ENCODE measurements around the gene BHMT2.

Gene BHMT2

DNA sequence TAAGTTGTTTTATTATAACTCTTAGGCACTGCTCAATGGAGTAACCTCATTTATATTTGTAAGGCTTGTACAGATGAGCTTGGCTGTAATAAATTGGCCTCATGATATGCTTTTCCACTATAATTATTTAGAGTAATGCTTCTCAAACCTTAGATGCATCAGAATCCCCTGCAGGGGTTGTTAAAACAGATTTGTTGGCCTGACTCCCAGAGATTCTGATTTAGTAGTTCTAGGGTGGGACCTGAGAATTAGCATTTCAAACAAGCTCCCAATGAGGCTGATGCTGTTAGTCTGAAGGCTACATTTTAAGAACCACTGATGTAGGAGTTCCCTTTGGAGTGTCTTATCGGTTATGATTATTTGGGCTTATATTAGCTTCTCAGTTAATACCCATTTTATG is 46.2 kb upstream of the BHMT2 start:
- ATAC-seq (ENCODE audit: low read depth) (no peak), DNase-seq (ENCODE audit: low spot score) (no peak)
- Histone ChIP-seq H3K36me3 (ENCODE audit: low read depth) (no peaks in the 10 kb centered on the region), H3K27ac (ENCODE audit: poor library complexity, severe bottlenecking) (no peak overlapping the region), H3K27me3 (ENCODE audit: insufficient read depth, poor library complexity, severe bottlenecking) (no peaks in the 10 kb centered on the region), H3K9me3 (ENCODE audit: severe bottlenecking) (no peaks in the 10 kb centered on the region), H3K4me3 (ENCODE audit: severe bottlenecking) (no peak overlapping the region), H3K4me1 (ENCODE audit: insufficient read depth, poor library complexity, severe bottlenecking) (no peaks in the 10 kb centered on the region)
- TF ChIP-seq, protein P1, sequence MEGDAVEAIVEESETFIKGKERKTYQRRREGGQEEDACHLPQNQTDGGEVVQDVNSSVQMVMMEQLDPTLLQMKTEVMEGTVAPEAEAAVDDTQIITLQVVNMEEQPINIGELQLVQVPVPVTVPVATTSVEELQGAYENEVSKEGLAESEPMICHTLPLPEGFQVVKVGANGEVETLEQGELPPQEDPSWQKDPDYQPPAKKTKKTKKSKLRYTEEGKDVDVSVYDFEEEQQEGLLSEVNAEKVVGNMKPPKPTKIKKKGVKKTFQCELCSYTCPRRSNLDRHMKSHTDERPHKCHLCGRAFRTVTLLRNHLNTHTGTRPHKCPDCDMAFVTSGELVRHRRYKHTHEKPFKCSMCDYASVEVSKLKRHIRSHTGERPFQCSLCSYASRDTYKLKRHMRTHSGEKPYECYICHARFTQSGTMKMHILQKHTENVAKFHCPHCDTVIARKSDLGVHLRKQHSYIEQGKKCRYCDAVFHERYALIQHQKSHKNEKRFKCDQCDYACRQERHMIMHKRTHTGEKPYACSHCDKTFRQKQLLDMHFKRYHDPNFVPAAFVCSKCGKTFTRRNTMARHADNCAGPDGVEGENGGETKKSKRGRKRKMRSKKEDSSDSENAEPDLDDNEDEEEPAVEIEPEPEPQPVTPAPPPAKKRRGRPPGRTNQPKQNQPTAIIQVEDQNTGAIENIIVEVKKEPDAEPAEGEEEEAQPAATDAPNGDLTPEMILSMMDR (IDR thresholded peaks at IDR 0.05; ENCODE audit: poor library complexity, severe bottlenecking): no peak

DNA sequence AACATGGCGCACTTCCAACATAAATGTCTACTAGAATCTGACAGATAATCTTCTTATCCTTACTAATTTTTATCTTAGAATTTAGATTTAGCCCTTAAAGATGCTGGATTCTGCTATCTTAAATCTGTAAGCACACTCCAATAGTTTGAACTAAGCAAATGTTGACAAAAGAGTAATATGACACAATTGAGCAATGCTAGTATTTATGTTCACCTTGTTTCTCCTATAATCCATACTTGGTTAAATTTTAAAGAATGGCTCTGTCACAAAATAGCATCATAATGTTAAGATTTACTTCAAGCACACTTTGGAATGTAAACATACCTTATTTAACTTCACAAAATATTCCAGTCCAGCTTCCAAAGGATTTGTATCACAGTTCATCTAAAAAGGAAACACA is 45.6 kb upstream of the BHMT2 start:
- ATAC-seq (ENCODE audit: low read depth) (no peak), DNase-seq (ENCODE audit: low spot score) (no peak)
- Histone ChIP-seq H3K9me3 (ENCODE audit: severe bottlenecking) (no peaks in the 10 kb centered on the region), H3K4me3 (ENCODE audit: severe bottlenecking) (no peak overlapping the region), H3K4me1 (ENCODE audit: insufficient read depth, poor library complexity, severe bottlenecking) (no peaks in the 10 kb centered on the region), H3K27me3 (ENCODE audit: insufficient read depth, poor library complexity, severe bottlenecking) (no peaks in the 10 kb centered on the region), H3K27ac (ENCODE audit: poor library complexity, severe bottlenecking) (no peak overlapping the region), H3K36me3 (ENCODE audit: low read depth) (no peaks in the 10 kb centered on the region)
- TF ChIP-seq, protein P1 (IDR thresholded peaks at IDR 0.05; ENCODE audit: poor library complexity, severe bottlenecking): no peak

GRCh38 chr5:79025054-79025472 is 44.5 kb upstream of the BHMT2 start:
- Histone ChIP-seq H3K4me1 (ENCODE audit: insufficient read depth, poor library complexity, severe bottlenecking) (no peaks in the 10 kb centered on the region), H3K4me3 (ENCODE audit: severe bottlenecking) (no peak overlapping the region), H3K27ac (ENCODE audit: poor library complexity, severe bottlenecking) (no peak overlapping the region), H3K27me3 (ENCODE audit: insufficient read depth, poor library complexity, severe bottlenecking) (no peaks in the 10 kb centered on the region), H3K9me3 (ENCODE audit: severe bottlenecking) (no peaks in the 10 kb centered on the region), H3K36me3 (ENCODE audit: low read depth) (no peaks in the 10 kb centered on the region)
- DNase-seq (ENCODE audit: low spot score) (no peak), ATAC-seq (ENCODE audit: low read depth) (peak; percentile 63)
- TF ChIP-seq, protein P1 (IDR thresholded peaks at IDR 0.05; ENCODE audit: poor library complexity, severe bottlenecking): peak; percentile 100

DNA sequence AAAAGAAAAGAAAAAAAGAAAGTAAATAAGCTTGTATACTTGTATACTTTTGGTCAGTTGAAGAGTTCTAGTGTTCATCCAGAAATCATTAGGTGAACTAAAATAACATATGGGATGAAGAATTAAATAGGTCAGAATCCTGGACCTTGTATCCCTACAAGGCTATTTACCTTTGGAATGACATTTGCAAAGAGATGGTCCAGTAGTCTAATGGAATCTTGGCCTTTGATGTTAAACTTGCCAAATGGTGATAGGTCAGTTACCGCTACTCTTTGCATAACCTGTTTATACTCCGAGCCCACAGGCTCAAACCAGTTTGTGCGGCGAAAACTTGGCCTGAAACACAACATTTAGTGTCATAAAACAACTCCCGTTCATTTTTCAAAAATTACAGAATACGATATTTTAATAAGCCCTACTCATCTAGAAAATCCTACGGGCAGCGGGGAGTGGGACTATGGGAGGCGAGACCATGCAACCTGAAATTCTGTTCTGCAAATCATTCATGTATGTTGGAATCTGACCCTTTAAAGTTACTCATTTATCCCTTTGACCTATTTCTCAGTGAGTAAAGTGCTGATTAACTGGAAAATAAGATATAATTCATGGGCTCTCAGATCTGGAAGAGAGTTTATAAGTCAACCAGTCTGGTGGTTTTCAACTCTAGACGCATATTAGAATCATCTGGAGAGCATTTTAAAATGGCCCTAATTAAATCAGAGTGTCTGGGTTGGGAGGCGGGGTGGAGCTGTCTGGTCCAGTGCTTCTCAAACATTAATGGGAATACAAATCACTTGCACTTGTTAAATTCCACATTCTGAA is 38.7 kb upstream of the BHMT2 start:
- TF ChIP-seq, protein P1 (IDR thresholded peaks at IDR 0.05; ENCODE audit: poor library complexity, severe bottlenecking): no peak
- no peak for DNase-seq (ENCODE audit: low spot score)
- Histone ChIP-seq H3K4me3 (ENCODE audit: severe bottlenecking) (no peak overlapping the region), H3K27me3 (ENCODE audit: insufficient read depth, poor library complexity, severe bottlenecking) (no peaks in the 10 kb centered on the region), H3K4me1 (ENCODE audit: insufficient read depth, poor library complexity, severe bottlenecking) (no peaks in the 10 kb centered on the region), H3K27ac (ENCODE audit: poor library complexity, severe bottlenecking) (no peak overlapping the region), H3K36me3 (ENCODE audit: low read depth) (no peaks in the 10 kb centered on the region), H3K9me3 (ENCODE audit: severe bottlenecking) (no peaks in the 10 kb centered on the region)
- no peak for ATAC-seq (ENCODE audit: low read depth)

- Histone ChIP-seq H3K36me3 (ENCODE audit: low read depth) (no peaks in the 10 kb centered on the region), H3K9me3 (ENCODE audit: severe bottlenecking) (no peaks in the 10 kb centered on the region), H3K27me3 (ENCODE audit: insufficient read depth, poor library complexity, severe bottlenecking) (no peaks in the 10 kb centered on the region), H3K4me3 (ENCODE audit: severe bottlenecking) (no peak overlapping the region), H3K27ac (ENCODE audit: poor library complexity, severe bottlenecking) (no peak overlapping the region), H3K4me1 (ENCODE audit: insufficient read depth, poor library complexity, severe bottlenecking) (no peaks in the 10 kb centered on the region)
- TF ChIP-seq, protein P1 (IDR thresholded peaks at IDR 0.05; ENCODE audit: poor library complexity, severe bottlenecking): no peak
- no peak for ATAC-seq (ENCODE audit: low read depth)
- no peak for DNase-seq (ENCODE audit: low spot score)
Measured at GRCh38 chr5:79031485-79031867, 38.1 kb upstream of the BHMT2 start.

Measured in RWPE2 (cell line).